Kidney epithelial cell (primary cell): Measurements from ENCODE around the gene FRMD1. TPM values are rescaled to one million over a fixed set of nuclear protein-coding genes. Genes with fewer than 3 reads are reported as not detected.

Experiments used
- DNase-seq: peaks from one replicate; pipeline ENCODE4 v3.0.0-alpha.2; 2010; ENCODE audit warnings: low read depth
- H3K27me3 ChIP-seq: 2 replicates; pipeline ENCODE4 v1.6.0; 2011; ENCODE audit warnings: low read length; ENCODE audit not compliant: control insufficient read depth, insufficient read depth
- H3K36me3 ChIP-seq: 2 replicates; pipeline ENCODE4 v1.5.1; 2011; ENCODE audit warnings: low read length; ENCODE audit not compliant: control insufficient read depth, insufficient read depth
- H3K4me3 ChIP-seq: 2 replicates; pipeline ENCODE4 v1.5.1; 2011; ENCODE audit warnings: low read depth, mild to moderate bottlenecking, control low read depth, low read length
- CTCF ChIP-seq: IDR thresholded peaks from 2 replicates; pipeline ENCODE4 v1.5.1; 2011; ENCODE audit warnings: mild to moderate bottlenecking, moderate library complexity, low read length, control low read depth, inconsistent platforms; ENCODE audit not compliant: insufficient read depth, poor library complexity, severe bottlenecking
- total RNA-seq: library from RNA; depleted of rRNA; stranded (reverse); fragments of >200 nt; gene quantifications from 2 replicates; pipeline ENCODE4 v1.2.3, GENCODE V29; 2015

FRMD1 gene
- total RNA-seq, 1 donor from 2014 or later, result not detected

DNA sequence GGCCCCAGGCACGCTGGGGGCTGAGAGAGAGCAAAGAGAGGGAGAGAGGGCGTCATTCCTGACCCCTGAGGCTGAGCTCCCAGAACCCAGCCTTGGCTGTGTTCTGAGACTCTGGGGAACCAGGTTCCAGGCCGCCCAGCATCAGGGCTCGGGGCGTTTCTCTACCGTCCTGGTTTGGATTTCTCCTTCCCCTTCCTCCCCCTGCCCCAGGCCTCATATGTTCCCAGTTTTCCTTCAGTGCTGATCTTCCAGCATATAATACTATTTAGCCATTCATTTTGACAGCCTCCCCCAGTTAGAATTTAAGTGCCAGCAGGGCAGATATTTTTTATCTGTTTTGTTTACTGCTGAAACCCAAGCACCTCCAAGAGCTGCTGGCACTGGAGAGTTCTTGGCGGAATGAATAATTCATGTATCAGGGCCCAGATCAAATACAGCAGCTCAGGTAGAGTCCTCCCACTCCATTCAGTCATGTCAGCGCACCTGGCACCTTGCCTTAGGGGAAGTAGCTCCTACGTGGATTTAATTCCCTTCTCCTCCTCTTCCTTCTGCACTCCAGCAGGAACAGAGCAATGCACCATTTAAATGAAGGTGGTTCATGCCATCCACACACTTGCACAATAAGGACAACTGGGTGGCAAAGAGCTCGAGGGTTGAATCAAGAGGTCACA, 23.4 kb upstream of the FRMD1 start:
- peaks cover 46% of the 10 kb centered on the region for H3K27me3 ChIP-seq
- no peak overlapping the region for H3K4me3 ChIP-seq
- DNase-seq, result no peak
- no peak for TF ChIP-seq CTCF
- H3K36me3 ChIP-seq, result no peaks in the 10 kb centered on the region

DNA sequence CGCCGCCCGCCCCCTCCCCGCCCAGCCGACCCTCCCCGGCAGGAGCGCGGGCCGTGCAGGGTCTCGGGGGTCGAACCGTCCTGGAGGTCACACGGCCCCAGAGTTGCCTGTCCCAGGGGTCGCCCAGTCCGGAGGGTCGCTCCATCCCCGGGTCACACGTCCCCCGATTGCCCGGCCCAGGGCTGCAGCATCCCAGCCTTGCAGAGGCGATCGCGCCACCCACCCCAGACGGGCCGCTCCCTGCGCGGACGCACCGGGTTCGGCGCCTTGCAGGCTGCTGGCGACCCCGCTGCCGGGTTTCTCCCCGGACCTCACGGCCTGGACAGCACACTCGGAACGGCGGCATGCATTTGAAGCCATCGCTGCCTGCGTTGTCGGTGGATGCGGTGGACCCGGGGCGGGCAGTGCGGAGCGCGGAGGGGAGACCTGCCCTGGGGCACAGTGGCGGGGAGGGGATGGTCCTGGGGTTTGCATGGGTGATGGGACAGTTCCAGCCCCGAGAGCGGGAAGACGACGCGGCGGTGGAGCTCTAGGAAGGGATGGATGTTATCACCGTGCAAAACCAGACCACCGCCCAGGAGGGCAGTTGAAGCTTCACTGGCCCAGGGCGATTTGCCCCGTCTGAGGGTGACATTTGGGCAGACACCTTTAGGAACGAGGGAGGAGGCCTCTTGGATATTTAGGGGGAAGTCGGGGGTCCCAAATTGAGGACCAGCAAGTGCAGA, 22.7 kb upstream of the FRMD1 start:
- Histone ChIP-seq H3K4me3 (no peak overlapping the region), H3K36me3 (no peaks in the 10 kb centered on the region), H3K27me3 (peaks cover 46% of the 10 kb centered on the region)
- no peak for DNase-seq
- TF ChIP-seq CTCF, result no peak

DNA sequence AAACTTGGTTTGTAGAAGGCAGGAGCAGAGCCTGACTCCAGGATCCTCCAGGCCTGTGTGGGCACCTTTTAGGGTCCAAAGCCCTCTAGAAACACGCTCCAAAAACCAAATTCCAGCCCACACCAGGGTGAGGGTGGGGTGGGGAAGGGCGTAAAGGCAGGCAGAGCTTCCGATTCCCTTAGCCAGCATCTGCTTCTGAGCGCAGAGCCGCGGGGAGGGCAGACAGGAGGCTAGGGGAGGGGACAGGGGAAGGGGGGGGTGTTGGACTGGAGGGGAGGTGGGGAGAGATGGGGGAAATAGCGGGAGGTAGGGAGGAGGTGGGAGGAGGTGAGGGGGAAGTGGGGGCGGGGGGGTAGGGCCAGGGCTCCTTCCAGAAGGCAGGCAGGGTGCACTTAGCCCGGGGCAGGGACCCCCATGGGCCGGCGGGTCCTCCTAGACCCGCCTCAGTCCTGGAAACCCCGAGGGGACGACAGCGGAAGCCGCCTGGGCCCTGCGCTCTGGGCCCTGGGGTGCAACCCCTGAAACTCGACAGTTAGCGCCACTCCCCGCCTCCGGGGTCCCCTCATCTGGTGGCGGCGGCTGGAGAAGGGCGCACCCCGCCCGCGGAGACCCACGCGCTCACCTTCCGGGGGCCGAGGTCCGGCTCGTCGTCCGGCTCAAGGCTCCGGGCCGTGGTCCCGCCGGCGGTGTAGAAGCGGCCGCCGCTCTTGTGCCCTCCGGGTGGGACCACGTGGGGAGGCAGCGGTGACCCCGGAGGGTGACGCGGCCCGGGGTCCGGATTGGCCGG, 22.0 kb upstream of the FRMD1 start:
- no peak for DNase-seq
- Histone ChIP-seq H3K4me3 (no peak overlapping the region), H3K27me3 (peaks cover 46% of the 10 kb centered on the region), H3K36me3 (no peaks in the 10 kb centered on the region)
- no peak for TF ChIP-seq CTCF

GRCh38 chr6:168100011-168100802, 21.2 kb upstream of the FRMD1 start:
- no peak for TF ChIP-seq CTCF
- Histone ChIP-seq H3K36me3 (no peaks in the 10 kb centered on the region), H3K27me3 (peaks cover 46% of the 10 kb centered on the region), H3K4me3 (no peak overlapping the region)
- DNase-seq, result no peak

- no peak overlapping the region for H3K4me3 ChIP-seq
- no peak for DNase-seq
- TF ChIP-seq CTCF, result no peak
- H3K27me3 ChIP-seq, result peaks cover 41% of the 10 kb centered on the region
- no peaks in the 10 kb centered on the region for H3K36me3 ChIP-seq
These were observed 20.4 kb upstream of the FRMD1 start for GRCh38 chr6:168099201-168100010.
